Retinal pigment epithelial cell (primary cell): ENCODE data around the gene ZNHIT6.

Source experiments
- DNase-seq: peaks from one replicate; pipeline ENCODE4 v3.0.0-alpha.2; 2010; ENCODE audit warnings: low read depth
- H3K4me3 ChIP-seq: 2 replicates; pipeline ENCODE4 v1.5.1; 2011; ENCODE audit warnings: mild to moderate bottlenecking, low read length, control low read depth, moderate library complexity
- CTCF ChIP-seq: conservative IDR thresholded peaks from 2 replicates; pipeline ENCODE4 v1.5.1; 2011; ENCODE audit warnings: low read depth, low read length, control low read depth, inconsistent platforms

ZNHIT6 gene

GRCh38 chr1:85611425-85611824 is 96.8 kb downstream of the ZNHIT6 start:
- DNase-seq, result no peak
- H3K4me3 ChIP-seq, result no peak overlapping the region
- no peak for TF ChIP-seq CTCF

- no peak overlapping the region for H3K4me3 ChIP-seq
- no peak for DNase-seq
- no peak for TF ChIP-seq CTCF
Observed at GRCh38 chr1:85609976-85610375, 98.3 kb downstream of the ZNHIT6 start.

- TF ChIP-seq CTCF, result no peak
- DNase-seq, result no peak
- H3K4me3 ChIP-seq, result no peak overlapping the region
Observed at GRCh38 chr1:85608851-85609250, 99.4 kb downstream of the ZNHIT6 start.

GRCh38 chr1:85607921-85608265 is 100.3 kb downstream of the ZNHIT6 start:
- no peak for TF ChIP-seq CTCF
- DNase-seq, result no peak
- H3K4me3 ChIP-seq, result no peak overlapping the region

GRCh38 chr1:85607126-85607920 is 100.9 kb downstream of the ZNHIT6 start:
- no peak for TF ChIP-seq CTCF

GRCh38 chr1:85606414-85606800 is 101.8 kb downstream of the ZNHIT6 start:
- no peak for TF ChIP-seq CTCF
- H3K4me3 ChIP-seq, result no peak overlapping the region
- DNase-seq, result no peak

More at GRCh38 chr1:85607126-85607920, 100.9 kb downstream of the ZNHIT6 start:
- peak; percentile 76 for DNase-seq
- no peak overlapping the region for H3K4me3 ChIP-seq

GRCh38 chr1:85605484-85606413 is 102.5 kb downstream of the ZNHIT6 start:
- TF ChIP-seq CTCF, result no peak
- DNase-seq, result no peak
- H3K4me3 ChIP-seq, result no peak overlapping the region
